ENCODE measurements around the gene FCN2.
"Not testable (repeated sequence)": the region's sequence is repeated elsewhere in the genome, so short reads cannot be mapped to it uniquely, and the experiment has no call there.

DNA sequence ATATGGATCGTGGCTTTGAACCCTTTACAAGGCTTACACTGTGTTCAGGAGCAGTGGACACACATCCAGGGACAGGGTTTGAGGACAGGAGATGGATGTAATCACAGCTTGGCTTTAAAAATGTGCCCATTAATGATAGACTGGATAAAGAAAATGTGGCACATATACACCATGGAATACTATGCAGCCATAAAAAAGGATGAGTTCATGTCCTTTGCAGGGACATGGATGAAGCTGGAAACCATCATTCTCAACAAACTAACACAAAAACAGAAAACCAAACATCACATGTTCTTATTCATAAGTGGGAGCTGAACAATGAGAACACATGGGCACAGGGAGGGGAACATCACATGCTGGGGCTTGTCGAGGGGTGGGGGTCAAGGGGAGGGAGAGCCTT is 23.2 kb upstream of the FCN2 start:
- TF ChIP-seq REST (IDR thresholded peaks at IDR 0.05), result not testable (repeated sequence)
- TF ChIP-seq, protein P1, sequence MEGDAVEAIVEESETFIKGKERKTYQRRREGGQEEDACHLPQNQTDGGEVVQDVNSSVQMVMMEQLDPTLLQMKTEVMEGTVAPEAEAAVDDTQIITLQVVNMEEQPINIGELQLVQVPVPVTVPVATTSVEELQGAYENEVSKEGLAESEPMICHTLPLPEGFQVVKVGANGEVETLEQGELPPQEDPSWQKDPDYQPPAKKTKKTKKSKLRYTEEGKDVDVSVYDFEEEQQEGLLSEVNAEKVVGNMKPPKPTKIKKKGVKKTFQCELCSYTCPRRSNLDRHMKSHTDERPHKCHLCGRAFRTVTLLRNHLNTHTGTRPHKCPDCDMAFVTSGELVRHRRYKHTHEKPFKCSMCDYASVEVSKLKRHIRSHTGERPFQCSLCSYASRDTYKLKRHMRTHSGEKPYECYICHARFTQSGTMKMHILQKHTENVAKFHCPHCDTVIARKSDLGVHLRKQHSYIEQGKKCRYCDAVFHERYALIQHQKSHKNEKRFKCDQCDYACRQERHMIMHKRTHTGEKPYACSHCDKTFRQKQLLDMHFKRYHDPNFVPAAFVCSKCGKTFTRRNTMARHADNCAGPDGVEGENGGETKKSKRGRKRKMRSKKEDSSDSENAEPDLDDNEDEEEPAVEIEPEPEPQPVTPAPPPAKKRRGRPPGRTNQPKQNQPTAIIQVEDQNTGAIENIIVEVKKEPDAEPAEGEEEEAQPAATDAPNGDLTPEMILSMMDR (IDR thresholded peaks at IDR 0.05; ENCODE audit: low read depth, low read length, missing input control), result not testable (repeated sequence)

Measured in liver (tissue), 2 donors.